Stimulated activated CD8-positive, alpha-beta memory T cell treated with anti-CD3 and anti-CD28 coated beads, Interleukin-15, amount 100 ng/mL, for 24 hours (primary cell): ENCODE results near the gene MTA3.

Source experiments
- DNase-seq: peaks from one replicate; pipeline ENCODE4 v3.0.0-alpha.2; 2020; ENCODE audit warnings: low read depth

The MTA3 gene

GRCh38 chr2:42787424-42787787, 219.0 kb downstream of the MTA3 start:
- no peak for DNase-seq

- no peak for DNase-seq
These were observed 219.5 kb downstream of the MTA3 start for GRCh38 chr2:42787788-42788477.

GRCh38 chr2:42788478-42788793, 220.0 kb downstream of the MTA3 start:
- DNase-seq, result no peak

DNA sequence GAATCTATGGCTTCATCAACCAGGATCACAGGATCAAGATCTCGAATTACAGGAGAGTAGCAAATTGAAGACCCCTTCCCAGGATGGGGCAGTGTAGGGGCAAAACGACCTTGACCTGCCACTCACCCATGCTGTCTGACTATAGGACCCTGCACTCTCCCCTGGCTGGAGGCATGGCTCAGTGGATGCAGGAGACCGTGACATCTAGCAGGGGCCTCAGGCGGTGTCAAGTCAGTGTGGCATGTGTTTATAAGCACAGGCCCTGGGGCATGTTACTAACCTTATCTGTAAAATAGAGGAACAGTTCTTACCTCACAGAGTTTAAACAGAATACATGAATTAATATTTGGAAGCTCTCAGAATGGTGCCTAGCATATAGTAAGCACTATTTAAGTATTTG, 220.4 kb downstream of the MTA3 start:
- DNase-seq, result no peak

GRCh38 chr2:42789751-42790150, 221.3 kb downstream of the MTA3 start:
- no peak for DNase-seq

DNA sequence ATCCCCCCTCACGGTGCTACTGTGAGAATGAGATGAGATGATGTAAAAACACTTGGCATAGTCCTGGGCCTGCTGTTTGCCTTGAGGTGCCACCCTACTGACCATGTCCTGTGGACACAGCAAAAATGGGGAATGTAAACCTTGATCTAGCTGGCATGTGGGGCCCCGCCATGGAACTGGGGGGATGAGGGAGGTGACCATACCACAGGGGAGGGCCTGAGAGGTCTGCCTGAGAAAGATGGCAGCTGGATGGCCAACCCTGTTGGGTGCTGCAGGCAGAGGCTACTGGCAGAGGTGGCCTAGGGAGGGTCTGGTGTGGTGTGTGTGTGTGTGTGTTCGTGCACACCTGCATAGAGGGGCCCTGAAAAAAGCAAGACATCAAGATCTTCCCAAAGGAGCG, 223.2 kb downstream of the MTA3 start:
- no peak for DNase-seq

GRCh38 chr2:42792087-42792582, 223.7 kb downstream of the MTA3 start:
- DNase-seq, result no peak

- DNase-seq, result no peak
These were observed 224.3 kb downstream of the MTA3 start, which contains the start of gene HAAO for GRCh38 chr2:42792583-42793333. HAAO (minus strand) TSS chr2:42792583; CDS start chr2:42792536, 47 bp downstream.

DNA sequence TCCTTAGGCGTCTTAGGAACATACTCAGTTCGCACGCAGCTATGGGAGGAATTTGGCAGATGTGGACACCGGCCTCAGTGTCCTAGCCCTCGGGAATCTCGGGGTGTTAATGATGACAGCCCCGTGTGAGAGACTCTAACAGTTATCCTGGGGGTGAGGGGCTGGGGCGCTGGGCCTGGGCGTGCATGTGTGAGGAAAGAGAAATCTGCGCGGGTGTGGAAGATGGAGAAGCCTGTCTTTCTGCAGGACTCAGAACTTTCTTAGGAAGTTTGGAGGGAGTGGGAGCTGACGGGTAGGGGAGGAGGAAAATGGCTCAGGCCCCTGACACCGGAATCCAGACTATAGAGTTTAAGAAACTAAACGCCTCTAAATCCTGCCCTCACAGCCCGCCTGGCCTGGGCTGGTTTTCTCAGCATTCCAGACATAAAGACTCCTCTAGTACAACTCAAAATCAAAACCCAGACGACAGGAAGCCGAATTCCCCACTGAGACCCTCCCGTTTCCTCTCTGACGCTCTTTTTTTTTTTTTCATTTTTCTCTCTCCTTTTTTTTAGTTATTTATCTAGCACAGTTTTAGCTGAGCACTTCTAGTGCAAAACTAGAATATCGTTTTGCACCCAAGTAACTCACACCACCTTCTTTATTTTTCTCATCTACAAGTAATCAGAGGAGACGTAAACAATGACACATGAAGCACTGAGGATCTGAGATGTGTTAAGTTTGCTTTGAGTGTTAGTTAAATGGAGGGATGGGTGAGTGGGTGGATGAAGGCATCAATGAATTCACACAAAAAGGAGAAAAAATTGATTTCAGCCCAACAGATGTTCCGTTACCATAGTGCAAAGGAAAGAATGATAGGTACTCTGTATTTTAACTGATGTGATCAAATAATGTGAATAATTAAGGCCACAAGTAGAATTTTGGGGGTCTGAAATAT, 225.2 kb downstream of the MTA3 start:
- DNase-seq, result no peak

- no peak for DNase-seq
These were observed 226.0 kb downstream of the MTA3 start for GRCh38 chr2:42794271-42795046.

- no peak for DNase-seq
These were observed 226.8 kb downstream of the MTA3 start for GRCh38 chr2:42795275-42795674.

GRCh38 chr2:42795841-42796301, 227.4 kb downstream of the MTA3 start:
- no peak for DNase-seq

DNA sequence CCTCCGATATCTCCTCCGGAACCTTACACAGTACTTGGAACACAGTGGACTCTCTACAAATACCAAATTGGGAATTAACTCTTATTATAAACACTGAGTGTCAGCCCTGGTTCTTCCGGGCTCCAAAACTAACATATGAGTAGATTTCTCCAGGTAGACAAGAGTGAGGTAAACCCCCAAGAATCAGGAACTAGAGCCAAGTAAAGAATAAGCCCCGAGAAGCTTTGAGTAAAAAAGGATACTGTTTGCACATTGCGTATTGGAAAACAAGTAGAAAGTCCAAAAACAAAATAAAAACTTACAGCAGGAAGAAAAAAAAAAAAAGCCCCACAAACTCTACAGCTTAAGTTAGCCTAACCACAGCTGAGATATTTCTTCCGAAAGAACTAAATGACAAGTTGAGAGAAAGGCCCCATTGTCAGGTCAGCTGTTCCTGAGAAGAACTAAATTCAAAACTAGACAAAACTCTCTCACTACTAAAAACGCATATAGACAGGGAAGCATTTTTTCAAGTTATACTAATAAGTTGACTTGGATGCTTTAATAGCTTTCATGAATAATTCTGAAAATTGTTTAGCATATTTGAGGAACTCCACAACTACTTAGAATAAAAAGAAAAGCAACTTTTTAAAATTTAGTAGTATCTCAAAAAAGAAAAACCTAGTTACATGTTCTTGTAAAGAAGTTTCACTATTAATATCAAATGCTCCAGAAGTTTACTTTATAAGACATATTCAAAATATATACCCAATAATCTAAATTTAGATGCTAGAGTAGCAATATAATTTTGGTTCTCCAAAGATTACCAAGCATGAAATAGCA, 228.2 kb downstream of the MTA3 start:
- DNase-seq, result no peak

- no peak for DNase-seq
These were observed 228.8 kb downstream of the MTA3 start for GRCh38 chr2:42797281-42797680.

GRCh38 chr2:42799881-42800280, 231.4 kb downstream of the MTA3 start:
- DNase-seq, result no peak

DNA sequence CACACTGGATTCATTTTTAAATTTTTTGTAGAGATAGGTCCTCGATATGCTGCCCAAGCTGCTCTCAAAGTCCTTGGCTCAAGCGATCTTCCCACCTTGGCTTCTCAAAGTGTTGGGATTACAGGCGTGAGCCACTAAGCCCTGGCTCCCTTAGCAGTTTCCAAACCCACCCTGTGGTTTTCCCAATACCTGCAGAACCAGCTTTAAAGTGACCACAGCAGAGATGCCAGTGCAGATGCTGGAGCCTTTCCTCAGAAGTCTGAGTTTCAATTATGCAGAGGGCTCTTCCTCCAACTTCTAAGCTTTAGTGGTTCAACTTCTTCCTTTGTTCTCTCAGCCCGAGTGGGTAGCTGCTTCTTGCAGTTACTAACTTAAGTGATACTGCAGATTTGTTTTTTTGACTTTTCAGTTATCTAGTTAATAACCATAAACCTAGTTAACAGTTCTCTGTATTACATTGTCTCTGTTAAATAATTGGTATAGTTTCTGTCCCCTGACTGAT, 232.1 kb downstream of the MTA3 start:
- DNase-seq, result no peak

DNA sequence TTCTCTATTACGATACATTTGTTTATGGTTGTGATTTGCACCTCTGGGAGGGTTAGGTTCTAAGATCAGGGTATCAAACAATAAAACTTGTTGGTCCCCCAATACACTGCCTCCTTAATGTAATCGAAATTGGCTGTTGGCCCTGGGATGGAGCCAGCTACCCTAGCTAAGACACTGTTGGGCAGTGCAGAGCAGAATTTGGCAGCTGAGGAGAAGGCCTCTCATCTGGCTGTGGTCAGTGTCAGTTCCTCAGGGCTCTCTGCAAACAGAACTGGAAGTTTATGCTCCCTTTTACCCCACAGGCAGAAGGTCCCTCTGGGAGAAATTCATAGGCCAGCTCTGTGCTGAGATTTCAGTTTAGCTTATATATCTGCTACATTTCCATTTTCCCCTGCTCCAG, 232.5 kb downstream of the MTA3 start:
- DNase-seq, result no peak

DNA sequence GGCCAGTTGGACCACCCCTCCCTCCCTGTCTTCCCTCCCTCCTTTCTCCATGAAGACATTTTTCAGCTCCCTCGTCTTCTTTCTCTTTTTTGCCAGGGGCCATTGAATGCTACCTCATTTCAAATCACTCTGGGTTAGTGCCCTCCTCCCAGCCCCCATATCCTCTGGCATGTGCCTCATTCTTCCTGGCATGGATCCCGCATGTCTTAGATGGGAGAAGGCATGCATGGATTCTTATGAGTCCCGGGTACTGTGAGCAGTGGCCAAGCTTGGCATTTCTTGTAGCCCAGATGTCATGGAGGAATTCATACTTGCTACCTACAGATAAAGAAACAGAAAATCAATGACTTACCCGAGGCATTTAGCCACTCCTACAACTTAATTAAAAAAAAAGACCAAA, 232.9 kb downstream of the MTA3 start:
- DNase-seq, result no peak

- no peak for DNase-seq
These were observed 233.7 kb downstream of the MTA3 start for GRCh38 chr2:42802150-42802549.

GRCh38 chr2:42804338-42804737, 235.9 kb downstream of the MTA3 start:
- DNase-seq, result no peak

DNA sequence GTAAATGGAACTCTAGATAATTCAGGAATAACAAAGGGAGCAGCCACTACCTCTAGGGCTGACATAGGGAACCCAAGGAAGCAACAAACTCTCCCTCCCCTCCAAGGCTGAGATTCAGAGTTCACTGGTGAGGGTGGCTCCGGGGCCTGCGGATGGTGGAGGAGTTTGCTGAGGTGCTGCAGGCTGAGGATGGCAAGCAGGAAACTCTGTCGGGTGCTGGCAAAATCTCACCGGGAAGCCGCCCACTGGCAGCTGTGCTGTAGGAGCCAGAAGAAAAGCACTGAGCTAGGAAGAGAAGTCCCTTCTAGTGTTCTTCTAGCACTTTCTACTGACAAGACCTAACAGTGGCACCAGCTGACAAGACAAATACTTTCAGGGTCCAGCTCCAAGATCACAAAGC, 236.5 kb downstream of the MTA3 start:
- no peak for DNase-seq
